HL-60/S4 (cell line): Measurements from ENCODE around the gene VIP.
"Not testable (repeated sequence)": the region's sequence is repeated elsewhere in the genome, so short reads cannot be mapped to it uniquely, and the experiment has no call there.

ENCODE experiments used
- in situ Hi-C: fragments of 300-500 bp; cut with MboI; formaldehyde crosslinking; loops from 2 replicates; pipeline ENCODE4 v1.14.3; 2022; ENCODE audit warnings: low sequenced_read_pairs

VIP gene

GRCh38 chr6:152750694-152751093 lies at the start of gene VIP:
TSS of gene VIP (plus strand) at chr6:152750797. CDS start at chr6:152752178, 1,381 bp downstream.
- in situ Hi-C loops: no loop called here

- in situ Hi-C loops: no loop called here
These were observed 49.3 kb upstream of the VIP start for GRCh38 chr6:152701081-152701862.

GRCh38 chr6:152701863-152702401 lies 48.7 kb upstream of the VIP start:
- in situ Hi-C loops: no loop called here

- in situ Hi-C loops: not testable (repeated sequence)
These were observed 46.8 kb upstream of the VIP start for GRCh38 chr6:152703750-152704149.

GRCh38 chr6:152705327-152705726 lies 45.3 kb upstream of the VIP start:
- in situ Hi-C loops: no loop called here

- in situ Hi-C loops: no loop called here
These were observed 34.3 kb upstream of the VIP start for GRCh38 chr6:152716322-152716721.

- in situ Hi-C loops: no loop called here
These were observed 29.6 kb upstream of the VIP start for GRCh38 chr6:152720974-152721373.

- in situ Hi-C loops: no loop called here
These were observed 28.6 kb upstream of the VIP start for GRCh38 chr6:152721956-152722355.

- in situ Hi-C loops: no loop called here
These were observed 27.2 kb upstream of the VIP start for GRCh38 chr6:152723398-152723797.

GRCh38 chr6:152726313-152726712 lies 24.3 kb upstream of the VIP start:
- in situ Hi-C loops: no loop called here

GRCh38 chr6:152727507-152727906 lies 23.1 kb upstream of the VIP start:
- in situ Hi-C loops: no loop called here

GRCh38 chr6:152734630-152735029 lies 16.0 kb upstream of the VIP start:
- in situ Hi-C loops: no loop called here

- in situ Hi-C loops: no loop called here
These were observed 13.8 kb upstream of the VIP start for GRCh38 chr6:152736687-152737273.

GRCh38 chr6:152745509-152746171 lies 5.0 kb upstream of the VIP start:
- in situ Hi-C loops: no loop called here

GRCh38 chr6:152746172-152746553 lies 4.4 kb upstream of the VIP start:
- in situ Hi-C loops: no loop called here

GRCh38 chr6:152748843-152749242 lies 1.8 kb upstream of the VIP start:
- in situ Hi-C loops: no loop called here

- in situ Hi-C loops: no loop called here
These were observed 1.3 kb upstream of the VIP start for GRCh38 chr6:152749336-152749735.

GRCh38 chr6:152765331-152765730 lies 14.7 kb downstream of the VIP start:
- in situ Hi-C loops: no loop called here

GRCh38 chr6:152769159-152769558 lies 18.6 kb downstream of the VIP start:
- in situ Hi-C loops: no loop called here

- in situ Hi-C loops: no loop called here
These were observed 19.4 kb downstream of the VIP start for GRCh38 chr6:152769993-152770392.

- in situ Hi-C loops: no loop called here
These were observed 20.6 kb downstream of the VIP start for GRCh38 chr6:152771061-152771687.
